ENCODE data around the gene EXOC6B.
"Not testable (repeated sequence)": the region's sequence is repeated elsewhere in the genome, so short reads cannot be mapped to it uniquely, and the experiment has no call there.

EXOC6B gene

GRCh38 chr2:72676341-72677025 lies 149.3 kb downstream of the EXOC6B start:
- DNase-seq, result peak in 1 of 2 experiments; percentile 42

GRCh38 chr2:72674982-72675915 lies 150.6 kb downstream of the EXOC6B start:
- DNase-seq, result no peak

GRCh38 chr2:72673279-72673678 lies 152.6 kb downstream of the EXOC6B start:
- DNase-seq, result no peak

GRCh38 chr2:72669121-72669520 lies 156.7 kb downstream of the EXOC6B start:
- DNase-seq, result no peak

- no peak for DNase-seq
These were observed 157.2 kb downstream of the EXOC6B start for GRCh38 chr2:72668647-72669046.

- DNase-seq, result no peak
These were observed 160.4 kb downstream of the EXOC6B start for GRCh38 chr2:72665448-72665847.

- DNase-seq, result no peak
These were observed 163.8 kb downstream of the EXOC6B start for GRCh38 chr2:72661985-72662384.

GRCh38 chr2:72649810-72650209 lies 176.0 kb downstream of the EXOC6B start:
- DNase-seq, result no peak

GRCh38 chr2:72641221-72641620 lies 184.6 kb downstream of the EXOC6B start:
- DNase-seq, result not testable (repeated sequence)

- no peak for DNase-seq
These were observed 187.1 kb downstream of the EXOC6B start for GRCh38 chr2:72638600-72639211.

- DNase-seq, result no peak
These were observed 189.6 kb downstream of the EXOC6B start for GRCh38 chr2:72636210-72636609.

GRCh38 chr2:72630767-72631166 lies 195.1 kb downstream of the EXOC6B start:
- DNase-seq, result no peak

- no peak for DNase-seq
These were observed 196.8 kb downstream of the EXOC6B start for GRCh38 chr2:72629062-72629461.

- no peak for DNase-seq
These were observed 198.8 kb downstream of the EXOC6B start for GRCh38 chr2:72627083-72627482.

- DNase-seq, result no peak
These were observed 200.5 kb downstream of the EXOC6B start for GRCh38 chr2:72625366-72625765.

GRCh38 chr2:72623481-72623880 lies 202.4 kb downstream of the EXOC6B start:
- no peak for DNase-seq

GRCh38 chr2:72619626-72620025 lies 206.2 kb downstream of the EXOC6B start:
- DNase-seq, result no peak

GRCh38 chr2:72613931-72614330 lies 211.9 kb downstream of the EXOC6B start:
- DNase-seq, result no peak

GRCh38 chr2:72612614-72613160 lies 213.1 kb downstream of the EXOC6B start:
- no peak for DNase-seq

GRCh38 chr2:72607189-72607588 lies 218.6 kb downstream of the EXOC6B start:
- no peak for DNase-seq

- DNase-seq, result no peak
These were observed 219.9 kb downstream of the EXOC6B start for GRCh38 chr2:72605836-72606442.

GRCh38 chr2:72604468-72604867 lies 221.4 kb downstream of the EXOC6B start:
- DNase-seq, result no peak

- no peak for DNase-seq
These were observed 222.4 kb downstream of the EXOC6B start for GRCh38 chr2:72603481-72603880.

Data from NCI-H524 (cell line).